HL-60 (cell line): ENCODE data around the gene PURA.

ENCODE experiments used
- GABPA ChIP-seq: IDR thresholded peaks from 2 replicates; pipeline ENCODE4 v1.6.1; 2012; ENCODE audit warnings: low read depth
- POLR2AphosphoS5 ChIP-seq: IDR thresholded peaks from 2 replicates; pipeline ENCODE4 v1.6.1; 2012; ENCODE audit warnings: low read depth
- SPI1 ChIP-seq: IDR thresholded peaks from 2 replicates; pipeline ENCODE4 v1.6.1; 2012; ENCODE audit warnings: low read depth, mild to moderate bottlenecking, borderline replicate concordance
- TF ChIP-seq, protein P1 (sequence below): IDR thresholded peaks from one replicate; pipeline ENCODE4 v1.5.1; 2011; ENCODE audit warnings: low read length, control low read depth, inconsistent platforms; ENCODE audit not compliant: insufficient read depth

DNA sequence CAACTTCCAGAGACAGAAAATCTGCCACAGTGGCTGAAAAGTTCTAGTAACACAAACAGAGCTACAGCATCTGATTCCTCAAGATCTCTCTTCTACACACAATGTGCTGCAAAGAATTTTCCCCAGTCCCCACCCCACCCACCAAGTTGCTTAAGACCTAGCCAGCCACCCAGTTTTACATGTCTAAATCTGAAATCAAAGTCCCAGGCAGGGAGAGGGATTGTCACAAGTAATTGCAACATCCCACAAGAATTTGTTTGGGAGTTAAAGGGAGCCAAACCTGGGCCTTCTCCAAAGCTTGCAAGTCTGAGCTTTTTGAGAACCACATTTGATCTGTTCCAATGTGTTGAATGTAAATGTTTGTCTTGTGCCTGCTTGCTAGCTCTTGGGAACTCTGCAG is 27.3 kb downstream of the PURA start:
- TF ChIP-seq, protein P1, sequence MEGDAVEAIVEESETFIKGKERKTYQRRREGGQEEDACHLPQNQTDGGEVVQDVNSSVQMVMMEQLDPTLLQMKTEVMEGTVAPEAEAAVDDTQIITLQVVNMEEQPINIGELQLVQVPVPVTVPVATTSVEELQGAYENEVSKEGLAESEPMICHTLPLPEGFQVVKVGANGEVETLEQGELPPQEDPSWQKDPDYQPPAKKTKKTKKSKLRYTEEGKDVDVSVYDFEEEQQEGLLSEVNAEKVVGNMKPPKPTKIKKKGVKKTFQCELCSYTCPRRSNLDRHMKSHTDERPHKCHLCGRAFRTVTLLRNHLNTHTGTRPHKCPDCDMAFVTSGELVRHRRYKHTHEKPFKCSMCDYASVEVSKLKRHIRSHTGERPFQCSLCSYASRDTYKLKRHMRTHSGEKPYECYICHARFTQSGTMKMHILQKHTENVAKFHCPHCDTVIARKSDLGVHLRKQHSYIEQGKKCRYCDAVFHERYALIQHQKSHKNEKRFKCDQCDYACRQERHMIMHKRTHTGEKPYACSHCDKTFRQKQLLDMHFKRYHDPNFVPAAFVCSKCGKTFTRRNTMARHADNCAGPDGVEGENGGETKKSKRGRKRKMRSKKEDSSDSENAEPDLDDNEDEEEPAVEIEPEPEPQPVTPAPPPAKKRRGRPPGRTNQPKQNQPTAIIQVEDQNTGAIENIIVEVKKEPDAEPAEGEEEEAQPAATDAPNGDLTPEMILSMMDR: no peak
- TF ChIP-seq GABPA (no peak), POLR2AphosphoS5 (no peak), SPI1 (no peak)
